ENCODE data around the gene RIPPLY2.

GRCh38 chr6:83872386-83873118 is 19.4 kb downstream of the RIPPLY2 start:
- no peak for TF ChIP-seq EZH2 (IDR thresholded peaks at IDR 0.05)
- TF ChIP-seq POLR2AphosphoS5 (IDR thresholded peaks at IDR 0.05; ENCODE audit: borderline replicate concordance, low read depth, low read length) = no peak
